Esophagus muscularis mucosa (tissue), 4 donors: ENCODE results near the gene DNAH10. TPM values are rescaled to one million over a fixed set of nuclear protein-coding genes. Genes with fewer than 3 reads are reported as not detected.

Source experiments
- DNase-seq: peaks from one replicate; pipeline ENCODE4 v3.0.0-alpha.2; 2017; ENCODE audit errors: extremely low spot score
- H3K27ac ChIP-seq, 4 donors: fragments of 200-600 bp; sonication (generic); replicated peaks in 1 of 4; 1 replicate in 3 of 4; 2 replicates in 1 of 4; pipeline ENCODE4 v1.5.1; 2016 to 2019; ENCODE audit warnings: mild to moderate bottlenecking in 1 of 4
- H3K27me3 ChIP-seq, 4 donors: fragments of 200-600 bp; sonication (generic); one replicate each; pipeline versions ENCODE4 v1.5.1 to v1.6.0; 2016 to 2019
- H3K36me3 ChIP-seq, 4 donors: fragments of 200-600 bp; sonication (generic); one replicate each; pipeline ENCODE4 v1.5.1; 2016 to 2019
- H3K4me1 ChIP-seq, 4 donors: fragments of 200-600 bp; sonication (generic); one replicate each; pipeline ENCODE4 v1.5.1; 2016 to 2019
- H3K4me3 ChIP-seq, 4 donors: fragments of 200-600 bp; sonication (generic); 1 replicate in 2 of 4; 2 replicates in 2 of 4; pipeline ENCODE4 v1.5.1; 2016 to 2019; ENCODE audit warnings: mild to moderate bottlenecking in 4 of 4, moderate library complexity in 1 of 4
- H3K9me3 ChIP-seq, 4 donors: fragments of 200-600 bp; sonication (generic); 1 replicate in 3 of 4; 2 replicates in 1 of 4; pipeline ENCODE4 v1.5.1; 2016 to 2019
- EP300 ChIP-seq: sonication (generic); formaldehyde crosslinking; IDR thresholded peaks from one replicate; pipeline ENCODE4 v1.6.1; 2017; ENCODE audit warnings: antibody characterized with exemption
- POLR2A ChIP-seq: fragments of 450-650 bp; IDR thresholded peaks from one replicate; pipeline ENCODE4 v1.6.1; 2017; ENCODE audit warnings: antibody characterized with exemption, moderate library complexity, mild to moderate bottlenecking, low read depth
- POLR2AphosphoS5 ChIP-seq, 2 donors: sonication (generic); formaldehyde crosslinking; IDR thresholded peaks; one replicate each; pipeline ENCODE4 v1.6.1; 2017; ENCODE audit warnings: antibody characterized with exemption in 2 of 2
- WGBS: methylation state at CpG from one replicate; pipeline ENCODE4 v1.1.5; 2018; 5-methylcytosine and 5-hydroxymethylcytosine counted together
- intact Hi-C: fragments of 100-400 bp; cut with DNase I; formaldehyde crosslinking; loops from one replicate; pipeline ENCODE4 v1.15.1; 2023
- total RNA-seq, 4 donors: library from RNA; depleted of rRNA; stranded (reverse); fragments of >200 nt; gene quantifications; one replicate each; pipeline versions ENCODE4 v1.1.0 to v1.2.1, GENCODE V29; 2016
- TF ChIP-seq, protein P1 (sequence below), 3 experiments: fragments of 200-600 bp in 2 of 3; fragments of 450-650 bp in 1 of 3; sonication (generic) in 2 of 3; IDR thresholded peaks; one replicate each; pipeline ENCODE4 v1.5.1; 2017 to 2019; ENCODE audit warnings: antibody characterized with exemption in 3 of 3, mild to moderate bottlenecking in 2 of 3, moderate library complexity in 1 of 3

Gene DNAH10
- total RNA-seq, 4 donors from 2014 or later, result 0.06 to 1.3 TPM; not detected in 2

DNA sequence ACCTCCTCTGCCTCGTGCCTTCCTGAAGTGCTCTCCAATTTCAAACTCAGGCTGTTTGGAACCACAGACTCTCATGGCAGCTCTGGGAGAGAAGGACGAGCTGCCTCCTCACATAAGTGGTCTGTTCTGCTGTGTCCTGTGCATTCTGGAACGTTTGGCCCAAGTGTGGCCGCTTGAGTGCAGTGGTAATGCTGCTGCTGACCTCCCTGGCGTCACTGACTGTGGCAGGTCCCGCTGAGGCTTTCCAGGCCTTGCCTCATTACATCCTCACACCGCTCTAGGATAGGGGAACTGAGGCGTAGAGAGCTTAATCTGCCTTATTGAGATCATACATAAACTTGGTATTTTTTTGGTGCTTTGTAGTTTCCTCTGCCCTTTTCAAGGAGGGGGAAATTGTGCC lies 196.4 kb downstream of the DNAH10 start:
- 94% methylated on average over 6 of the region's 8 CpGs for WGBS
- H3K4me3 ChIP-seq, result no peak overlapping the region
- H3K4me1 ChIP-seq, result peaks cover 0 to 4% (median 2%) of the 10 kb centered on the region in 4 donors
- H3K36me3 ChIP-seq, result peaks cover 0 to 6% (median 0%) of the 10 kb centered on the region in 4 donors
- TF ChIP-seq POLR2A (no peak), EP300 (no peak), POLR2AphosphoS5 (IDR thresholded peaks at IDR 0.05) (no peak)
- TF ChIP-seq, protein P1, sequence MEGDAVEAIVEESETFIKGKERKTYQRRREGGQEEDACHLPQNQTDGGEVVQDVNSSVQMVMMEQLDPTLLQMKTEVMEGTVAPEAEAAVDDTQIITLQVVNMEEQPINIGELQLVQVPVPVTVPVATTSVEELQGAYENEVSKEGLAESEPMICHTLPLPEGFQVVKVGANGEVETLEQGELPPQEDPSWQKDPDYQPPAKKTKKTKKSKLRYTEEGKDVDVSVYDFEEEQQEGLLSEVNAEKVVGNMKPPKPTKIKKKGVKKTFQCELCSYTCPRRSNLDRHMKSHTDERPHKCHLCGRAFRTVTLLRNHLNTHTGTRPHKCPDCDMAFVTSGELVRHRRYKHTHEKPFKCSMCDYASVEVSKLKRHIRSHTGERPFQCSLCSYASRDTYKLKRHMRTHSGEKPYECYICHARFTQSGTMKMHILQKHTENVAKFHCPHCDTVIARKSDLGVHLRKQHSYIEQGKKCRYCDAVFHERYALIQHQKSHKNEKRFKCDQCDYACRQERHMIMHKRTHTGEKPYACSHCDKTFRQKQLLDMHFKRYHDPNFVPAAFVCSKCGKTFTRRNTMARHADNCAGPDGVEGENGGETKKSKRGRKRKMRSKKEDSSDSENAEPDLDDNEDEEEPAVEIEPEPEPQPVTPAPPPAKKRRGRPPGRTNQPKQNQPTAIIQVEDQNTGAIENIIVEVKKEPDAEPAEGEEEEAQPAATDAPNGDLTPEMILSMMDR (IDR thresholded peaks at IDR 0.05), result no peak
- intact Hi-C loops, result no loop called here
- H3K27ac ChIP-seq, result no peak overlapping the region
- H3K27me3 ChIP-seq, result no peaks in the 10 kb centered on the region
- no peaks in the 10 kb centered on the region for H3K9me3 ChIP-seq
- DNase-seq, result no peak

DNA sequence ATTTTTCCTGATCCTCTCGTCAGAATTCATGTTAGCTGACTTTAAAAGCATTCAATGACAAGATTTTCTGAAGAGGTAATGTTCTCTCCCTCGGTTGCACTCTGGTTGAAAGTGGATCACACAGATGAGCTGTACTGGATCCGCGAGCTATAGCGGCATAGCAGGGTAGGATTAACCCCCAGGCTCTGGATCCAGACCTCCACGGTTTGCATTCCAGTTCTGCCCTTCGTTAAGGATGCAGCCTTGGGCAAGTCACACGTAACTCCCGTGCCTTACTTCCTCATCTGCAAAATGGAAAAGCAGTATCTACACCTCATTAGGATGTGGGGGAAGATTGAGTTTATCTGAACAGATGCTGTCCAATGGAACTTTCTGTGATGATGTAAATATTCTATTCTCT lies 196.8 kb downstream of the DNAH10 start:
- WGBS, result 89% methylated on average over 9 of the region's 9 CpGs
- no peaks in the 10 kb centered on the region for H3K9me3 ChIP-seq
- TF ChIP-seq POLR2A (no peak), EP300 (no peak), POLR2AphosphoS5 (IDR thresholded peaks at IDR 0.05) (no peak)
- TF ChIP-seq, protein P1 (IDR thresholded peaks at IDR 0.05), result no peak
- DNase-seq, result no peak
- no peak overlapping the region for H3K27ac ChIP-seq
- no peak overlapping the region for H3K4me3 ChIP-seq
- H3K27me3 ChIP-seq, result no peaks in the 10 kb centered on the region
- H3K4me1 ChIP-seq, result peaks cover 0 to 4% (median 2%) of the 10 kb centered on the region in 4 donors
- peaks cover 0 to 6% (median 0%) of the 10 kb centered on the region in 4 donors for H3K36me3 ChIP-seq
- intact Hi-C loops, result no loop called here

- H3K27ac ChIP-seq, result no peak overlapping the region
- peaks cover 0 to 6% (median 0%) of the 10 kb centered on the region in 4 donors for H3K36me3 ChIP-seq
- no peaks in the 10 kb centered on the region for H3K9me3 ChIP-seq
- no peak for DNase-seq
- WGBS, result 94% methylated on average over 9 of the region's 9 CpGs
- no peaks in the 10 kb centered on the region for H3K27me3 ChIP-seq
- TF ChIP-seq POLR2A (no peak), EP300 (no peak), POLR2AphosphoS5 (IDR thresholded peaks at IDR 0.05) (no peak)
- TF ChIP-seq, protein P1 (IDR thresholded peaks at IDR 0.05), result no peak
- intact Hi-C loops, result no loop called here
- no peaks in the 10 kb centered on the region for H3K4me1 ChIP-seq
- no peak overlapping the region for H3K4me3 ChIP-seq
Measured at GRCh38 chr12:123960029-123960735, 198.1 kb downstream of the DNAH10 start.

- WGBS, result 88% methylated on average over 4 of the region's 4 CpGs
- no peak for TF ChIP-seq POLR2AphosphoS5 (IDR thresholded peaks at IDR 0.05)
- TF ChIP-seq POLR2A, result no peak
- TF ChIP-seq, protein P1 (IDR thresholded peaks at IDR 0.05), result no peak
- no peak for TF ChIP-seq EP300
- intact Hi-C loops, result no loop called here
Measured at GRCh38 chr12:123960856-123961255, 198.8 kb downstream of the DNAH10 start.

More at GRCh38 chr12:123960856-123961255, 198.8 kb downstream of the DNAH10 start:
- Histone ChIP-seq H3K36me3 (peaks cover 0 to 6% (median 0%) of the 10 kb centered on the region in 4 donors), H3K4me3 (no peak overlapping the region), H3K9me3 (no peaks in the 10 kb centered on the region), H3K27me3 (no peaks in the 10 kb centered on the region), H3K27ac (no peak overlapping the region), H3K4me1 (no peaks in the 10 kb centered on the region)
- no peak for DNase-seq
